K562 (cell line): Measurements from ENCODE around the gene ELOB. TPM values are rescaled to one million over a fixed set of nuclear protein-coding genes. Genes with fewer than 3 reads are reported as not detected.

Experiments
- ATAC-seq: fragments of 200-7000 bp; cut with Tn5 transposase; 3 replicates; pipeline ENCODE4 v1.9.1; 2020; ENCODE audit warnings: moderate library complexity
- BruUV-seq: library from RNA; stranded (reverse); fragments of 400-500 nt; replicated peaks from 2 replicates; lab custom pipeline; 2021; lab: Mats Ljungman, UMichigan
- CTCF ChIA-PET: fragments of 300-600 bp; formaldehyde crosslinking; extraction: SDS; loops from one replicate; lab custom pipeline; 2021; ENCODE audit warnings: low intra/inter-chr PET ratio; lab: Yijun Ruan, JAX
- POLR2A ChIA-PET: fragments of 300-600, 350-650 bp; sonication (Branson Sonifier 250); formaldehyde crosslinking; extraction: SDS; loops from one replicate; lab custom pipeline; 2021; ENCODE audit warnings: antibody characterized with exemption, inconsistent platforms; lab: Yijun Ruan, JAX
- DNase-seq, 4 experiments: peaks; one replicate each; pipeline versions ENCODE4 v3.0.0 to v3.0.0-alpha.2; 2011 to 2018; ENCODE audit warnings: low spot score in 3 of 4, mixed read lengths in 3 of 4; ENCODE audit errors: extremely low read depth in 1 of 4
- FAIRE-seq: peaks from 2 replicates; lab custom pipeline; 2011; peaks lifted over from hg19 to GRCh38; lab: Jason Lieb, UNC
- H2AFZ ChIP-seq: 2 replicates; pipeline ENCODE4 v1.6.0; 2011; ENCODE audit warnings: low read depth, low read length, control low read depth, inconsistent platforms
- H3K27ac ChIP-seq: fragments of 200-600 bp; 3 replicates; pipeline ENCODE4 v1.8.0; 2011; ENCODE audit warnings: low read depth, mild to moderate bottlenecking, control low read depth, inconsistent platforms, low read length, moderate library complexity, mixed read lengths; ENCODE audit errors: extremely low read depth
- H3K27me3 ChIP-seq, 2 experiments: fragments of 300-600 bp in 1 of 2; 2 replicates in 1 of 2; 3 replicates in 1 of 2; pipeline versions ENCODE4 v1.6.0 to v1.8.0; 2011; ENCODE audit warnings: inconsistent platforms in 2 of 2, low read length in 2 of 2, mild to moderate bottlenecking in 1 of 2, mixed read lengths in 1 of 2, moderate library complexity in 1 of 2; ENCODE audit not compliant: control insufficient read depth in 2 of 2, insufficient read depth in 2 of 2
- H3K36me3 ChIP-seq: fragments of 300-600 bp; 3 replicates; pipeline ENCODE4 v1.8.0; 2011; ENCODE audit warnings: mild to moderate bottlenecking, low read length, inconsistent platforms; ENCODE audit not compliant: control insufficient read depth, insufficient read depth
- H3K4me1 ChIP-seq, 2 experiments: fragments of 200-600 bp in 1 of 2; replicated peaks in 1 of 2; 2 replicates in 1 of 2; 3 replicates in 1 of 2; pipeline versions ENCODE4 v1.5.1 to v1.8.0; 2011; ENCODE audit warnings: inconsistent platforms in 2 of 2, low read length in 2 of 2, mild to moderate bottlenecking in 1 of 2, mixed read lengths in 1 of 2, moderate library complexity in 1 of 2; ENCODE audit not compliant: control insufficient read depth in 2 of 2, insufficient read depth in 2 of 2
- H3K4me2 ChIP-seq: 2 replicates; pipeline ENCODE4 v1.6.1; 2011; ENCODE audit warnings: low read length, control low read depth, inconsistent platforms, mixed read lengths; ENCODE audit not compliant: insufficient read depth
- H3K4me3 ChIP-seq: fragments of 200-600 bp; sonication (generic), shearing (Covaris generic); 2 replicates; pipeline ENCODE4 v1.5.1; 2016; ENCODE audit warnings: control low read depth, inconsistent platforms
- H3K79me2 ChIP-seq: fragments of 200-600 bp; 3 replicates; pipeline ENCODE4 v1.8.0; 2011; ENCODE audit warnings: low read length, inconsistent platforms; ENCODE audit not compliant: control insufficient read depth, insufficient read depth
- H3K9ac ChIP-seq, 2 experiments: 2 replicates each; pipeline versions ENCODE4 v1.6.0 to v1.6.1; 2011; ENCODE audit warnings: low read depth in 2 of 2, low read length in 2 of 2, control low read depth in 1 of 2, inconsistent platforms in 1 of 2, mild to moderate bottlenecking in 1 of 2, mixed read lengths in 1 of 2; ENCODE audit not compliant: insufficient read depth in 1 of 2
- H3K9me1 ChIP-seq: one replicate; pipeline ENCODE4 v1.6.0; 2011; ENCODE audit warnings: inconsistent platforms, mild to moderate bottlenecking, low read length, moderate library complexity; ENCODE audit not compliant: control insufficient read depth, insufficient read depth
- H3K9me3 ChIP-seq: replicated peaks from 2 replicates; pipeline ENCODE4 v1.5.1; 2011; ENCODE audit warnings: low read depth, low read length, inconsistent platforms; ENCODE audit not compliant: control insufficient read depth, insufficient read depth
- H4K20me1 ChIP-seq: replicated peaks from 2 replicates; pipeline ENCODE4 v1.6.1; 2011; ENCODE audit warnings: low read length, inconsistent platforms, mixed read lengths; ENCODE audit not compliant: control insufficient read depth, insufficient read depth
- CBX5 ChIP-seq: IDR thresholded peaks from 2 replicates; pipeline ENCODE4 v1.6.1; 2014; ENCODE audit warnings: low read depth, borderline replicate concordance
- CREB1 ChIP-seq, 2 experiments: sonication (generic) in 1 of 2; formaldehyde crosslinking in 1 of 2; IDR thresholded peaks; 2 replicates each; pipeline versions ENCODE4 v1.6.1 to v1.8.0; 2012 to 2022; ENCODE audit warnings: inconsistent platforms in 1 of 2, mild to moderate bottlenecking in 1 of 2, missing genetic modification reagents in 1 of 2, moderate library complexity in 1 of 2
- CTBP1 ChIP-seq: fragments of 450-650 bp; IDR thresholded peaks from 2 replicates; pipeline ENCODE4 v1.6.1; 2016; ENCODE audit warnings: borderline replicate concordance
- ETV5 ChIP-seq: sonication (generic); formaldehyde crosslinking; IDR thresholded peaks from 2 replicates; pipeline ENCODE4 v1.4.0; 2020; ENCODE audit warnings: low read depth, mild to moderate bottlenecking, missing genetic modification reagents
- PCBP1 ChIP-seq: fragments of 200-400 bp; formaldehyde crosslinking; IDR thresholded peaks from 2 replicates; pipeline ENCODE4 v1.6.1; 2018; ENCODE audit warnings: mild to moderate bottlenecking, low read depth, low read length; ENCODE audit not compliant: poor library complexity, severe bottlenecking
- POLR2AphosphoS2 ChIP-seq: IDR thresholded peaks from 2 replicates; pipeline ENCODE4 v1.6.1; 2012; ENCODE audit warnings: low read length, improper control_type of control experiment
- TEAD1 ChIP-seq, 2 experiments: fragments of 450-650 bp in 1 of 2; sonication (generic) in 1 of 2; formaldehyde crosslinking; IDR thresholded peaks; 2 replicates each; pipeline versions ENCODE4 v1.4.0 to v1.8.0; 2020 to 2022; ENCODE audit warnings: mild to moderate bottlenecking in 2 of 2, missing genetic modification reagents in 1 of 2
- YBX1 ChIP-seq: fragments of 450-650 bp; IDR thresholded peaks from 2 replicates; pipeline ENCODE4 v1.7.1; 2016; ENCODE audit warnings: mild to moderate bottlenecking
- ZBTB17 ChIP-seq: fragments of 450-650 bp; formaldehyde crosslinking; IDR thresholded peaks from 2 replicates; pipeline ENCODE4 v1.4.0; 2020; ENCODE audit warnings: mild to moderate bottlenecking
- ZC3H4 ChIP-seq: sonication (generic); formaldehyde crosslinking; IDR thresholded peaks from 2 replicates; pipeline ENCODE4 v1.9.0; 2021; ENCODE audit warnings: missing genetic modification reagents, borderline replicate concordance
- ZNF431 ChIP-seq: sonication (generic); formaldehyde crosslinking; IDR thresholded peaks from 2 replicates; pipeline ENCODE4 v1.8.0; 2022; ENCODE audit warnings: mild to moderate bottlenecking, missing genetic modification reagents
- ZNF75A ChIP-seq: fragments of 450-650 bp; formaldehyde crosslinking; IDR thresholded peaks from 2 replicates; pipeline ENCODE4 v1.4.0; 2020; ENCODE audit warnings: mild to moderate bottlenecking
- WGBS: fragments of 100-300 bp; shearing (Covaris generic); methylation state at CpG from one replicate; pipeline ENCODE4 v1.1.6; 2016; ENCODE audit warnings: low coverage, mixed read lengths; ENCODE audit not compliant: insufficient coverage; ENCODE audit errors: missing lambda C conversion rate; 5-methylcytosine and 5-hydroxymethylcytosine counted together
- in situ Hi-C: fragments of 300-500 bp; cut with MboI; formaldehyde crosslinking; loops from 4 replicates; pipeline ENCODE4 v1.15.0; 2018; ENCODE audit warnings: inconsistent platforms, mixed read lengths
- intact Hi-C: fragments of 100-400 bp; cut with micrococcal nuclease; formaldehyde crosslinking; loops from 2 replicates; pipeline ENCODE4 v1.14.2; 2022
- polyA plus RNA-seq, 8 experiments: library from polyadenylated mRNA; depleted of rRNA in 4 of 8; stranded (reverse) in 5 of 8; unstranded in 3 of 8; fragments of >200 nt; fragmentation: Nextera tagmentation in 2 of 8; fragmentation: Illumina TruSeq in 1 of 8; extraction: Ambion mirVana in 2 of 8; extraction: Trizol in 1 of 8; gene quantifications; 2 replicates each; pipeline versions ENCODE4 v1.2.1 to v1.2.3, GENCODE V29; 2011 to 2014; ENCODE audit warnings: inconsistent platforms in 1 of 8, missing spikeins in 1 of 8
- total RNA-seq, 7 experiments: library from RNA; depleted of rRNA in 6 of 7; stranded (reverse); fragments of >200 nt in 6 of 7; fragmentation: Illumina TruSeq in 2 of 7; extraction: Trizol in 2 of 7; gene quantifications; 2 replicates each; pipeline versions ENCODE4 v1.2.1 to v1.2.3, GENCODE V29; 2011 to 2021; ENCODE audit warnings: low replicate concordance in 1 of 7
- TF ChIP-seq, protein P1 (sequence below): sonication (generic); formaldehyde crosslinking; IDR thresholded peaks from 2 replicates; pipeline ENCODE4 v1.8.0; 2022; ENCODE audit warnings: missing genetic modification reagents, mild to moderate bottlenecking, borderline replicate concordance
- TF ChIP-seq, protein P2 (sequence below): fragments of 250-450 bp; sonication (Bioruptor Pico); IDR thresholded peaks from 2 replicates; pipeline ENCODE4 v1.6.1; 2021; ENCODE audit warnings: mild to moderate bottlenecking
- TF ChIP-seq, protein P3 (sequence below), 3 experiments: fragments of 200-800 bp in 1 of 3; sonication (Bioruptor generic) in 1 of 3; sonication (generic) in 1 of 3; formaldehyde crosslinking in 1 of 3; IDR thresholded peaks; 2 replicates each; pipeline versions ENCODE4 v1.6.1 to v1.8.0; 2016 to 2022; ENCODE audit warnings: mild to moderate bottlenecking in 2 of 3, missing compliant biosample characterization in 2 of 3, missing genetic modification characterization in 2 of 3, missing genetic modification reagents in 1 of 3

Gene ELOB
- total and polyA plus RNA-seq, 9 of the 15 experiments (the other 6 are each of a cell fraction or from before 2014, with no cell fraction given), result 63.2 to 791 (median 237) TPM

DNA sequence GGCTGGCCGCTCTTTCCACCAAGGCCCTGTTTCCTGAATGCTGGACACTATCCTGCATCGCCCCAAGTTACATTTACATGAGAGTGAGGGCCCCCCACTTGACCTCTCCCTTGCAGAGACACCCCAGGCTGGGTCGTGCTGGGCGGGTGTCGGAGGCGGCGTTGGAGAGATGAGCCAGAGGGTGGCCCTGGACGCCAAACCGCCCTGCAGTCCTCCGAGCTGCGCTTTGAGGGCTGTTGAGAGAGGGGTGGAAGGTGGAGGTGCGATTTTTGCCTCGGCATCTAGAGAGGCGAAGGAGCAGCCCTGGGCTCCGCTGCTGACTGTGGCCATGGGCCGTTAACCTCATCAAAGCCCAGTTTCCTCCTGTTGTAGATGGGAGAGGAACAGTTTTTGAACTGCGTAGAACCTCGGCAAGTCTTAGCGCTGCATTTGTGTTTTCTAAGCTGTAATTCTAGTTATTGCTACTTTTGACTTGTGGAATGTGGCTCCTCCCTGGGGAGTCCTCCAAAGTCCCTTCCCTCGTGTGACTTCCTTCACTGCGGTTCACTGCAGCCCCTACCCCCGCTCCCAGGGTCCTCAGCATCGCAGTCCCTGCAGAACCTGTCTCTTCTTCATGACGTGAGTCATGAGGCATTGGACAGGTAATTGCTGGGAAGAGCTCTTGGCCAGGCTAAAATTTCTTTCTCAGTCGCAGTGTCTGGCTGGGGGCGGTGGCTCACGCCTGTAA lies 986 bp upstream of the ELOB start:
- CTCF ChIA-PET, result no interaction called here
- peak overlapping the region; percentile 73 for H2AFZ ChIP-seq
- no peaks in the 10 kb centered on the region for H3K27me3 ChIP-seq
- peaks cover 36% of the 10 kb centered on the region for H3K36me3 ChIP-seq
- POLR2A ChIA-PET, result interaction anchor here (0.6 to 3.9 kb wide), 21 partner anchors 9 to 791 kb away, joined by 3 to 28 read pairs (median 5); partner anchors contain the start of genes PRSS33 and SRRM2
- no TSS peak for BruUV-seq
- FAIRE-seq (no peak), ATAC-seq (peak; percentile 61), DNase-seq (peak in 1 of 4 experiments; percentile 36)
- H3K27ac ChIP-seq, result peak overlapping the region; percentile 98
- in situ Hi-C loops (no loop called here), intact Hi-C loops (loop anchor here (5.0 kb wide), 1 partner anchor 39 kb away; the partner anchor contains the start of gene PRSS21)
- H4K20me1 ChIP-seq, result no peaks in the 10 kb centered on the region; the same call in 1 of the 2 replicates
- peak overlapping the region; percentile 99 to 100 for H3K9ac ChIP-seq
- H3K9me1 ChIP-seq, result no peaks in the 10 kb centered on the region
- H3K4me1 ChIP-seq, result peaks cover 10 to 36% of the 10 kb centered on the region in 2 experiments; a peak in 4 of 5 replicates
- no peaks in the 10 kb centered on the region for H3K9me3 ChIP-seq
- H3K4me2 ChIP-seq, result peak overlapping the region; percentile 93
- WGBS, result 15% methylated on average over 27 of the region's 27 CpGs
- peak overlapping the region; percentile 97 for H3K4me3 ChIP-seq
- peaks cover 37% of the 10 kb centered on the region for H3K79me2 ChIP-seq
- TF ChIP-seq, protein P1, sequence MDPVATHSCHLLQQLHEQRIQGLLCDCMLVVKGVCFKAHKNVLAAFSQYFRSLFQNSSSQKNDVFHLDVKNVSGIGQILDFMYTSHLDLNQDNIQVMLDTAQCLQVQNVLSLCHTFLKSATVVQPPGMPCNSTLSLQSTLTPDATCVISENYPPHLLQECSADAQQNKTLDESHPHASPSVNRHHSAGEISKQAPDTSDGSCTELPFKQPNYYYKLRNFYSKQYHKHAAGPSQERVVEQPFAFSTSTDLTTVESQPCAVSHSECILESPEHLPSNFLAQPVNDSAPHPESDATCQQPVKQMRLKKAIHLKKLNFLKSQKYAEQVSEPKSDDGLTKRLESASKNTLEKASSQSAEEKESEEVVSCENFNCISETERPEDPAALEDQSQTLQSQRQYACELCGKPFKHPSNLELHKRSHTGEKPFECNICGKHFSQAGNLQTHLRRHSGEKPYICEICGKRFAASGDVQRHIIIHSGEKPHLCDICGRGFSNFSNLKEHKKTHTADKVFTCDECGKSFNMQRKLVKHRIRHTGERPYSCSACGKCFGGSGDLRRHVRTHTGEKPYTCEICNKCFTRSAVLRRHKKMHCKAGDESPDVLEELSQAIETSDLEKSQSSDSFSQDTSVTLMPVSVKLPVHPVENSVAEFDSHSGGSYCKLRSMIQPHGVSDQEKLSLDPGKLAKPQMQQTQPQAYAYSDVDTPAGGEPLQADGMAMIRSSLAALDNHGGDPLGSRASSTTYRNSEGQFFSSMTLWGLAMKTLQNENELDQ (CRISPR knock-in tag), result 0 out of 2 replicates have a peak, but pooled peaks have one; percentile 8
- peak; percentile 89 for TF ChIP-seq ZC3H4 (CRISPR knock-in tag)
- TF ChIP-seq, protein P2, sequence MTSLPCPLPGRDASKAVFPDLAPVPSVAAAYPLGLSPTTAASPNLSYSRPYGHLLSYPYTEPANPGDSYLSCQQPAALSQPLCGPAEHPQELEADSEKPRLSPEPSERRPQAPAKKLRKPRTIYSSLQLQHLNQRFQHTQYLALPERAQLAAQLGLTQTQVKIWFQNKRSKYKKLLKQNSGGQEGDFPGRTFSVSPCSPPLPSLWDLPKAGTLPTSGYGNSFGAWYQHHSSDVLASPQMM (CRISPR knock-in tag), result no peak
- TF ChIP-seq CREB1 (IDR thresholded peaks at IDR 0.05), result no peak
- no peak for TF ChIP-seq CREB1 (CRISPR knock-in tag; IDR thresholded peaks at IDR 0.05)
- 0 out of 4 replicates have a peak, but pooled peaks of 1 of the 2 experiments have one; percentile 35 for TF ChIP-seq TEAD1 (CRISPR knock-in tag; IDR thresholded peaks at IDR 0.05)
- TF ChIP-seq CTBP1, result no peak; the same call in 1 of the 2 replicates
- no peak for TF ChIP-seq YBX1
- TF ChIP-seq CBX5, result no peak
- TF ChIP-seq, protein P3, sequence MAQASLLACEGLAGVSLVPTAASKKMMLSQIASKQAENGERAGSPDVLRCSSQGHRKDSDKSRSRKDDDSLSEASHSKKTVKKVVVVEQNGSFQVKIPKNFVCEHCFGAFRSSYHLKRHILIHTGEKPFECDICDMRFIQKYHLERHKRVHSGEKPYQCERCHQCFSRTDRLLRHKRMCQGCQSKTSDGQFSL (CRISPR knock-in tag; IDR thresholded peaks at IDR 0.05), result peak; percentile 72
- TF ChIP-seq, protein P3 (tag; IDR thresholded peaks at IDR 0.05), result no peak
- peak; percentile 13; the same call in 1 of the 2 replicates for TF ChIP-seq ZBTB17
- peak; percentile 10; the same call in 1 of the 2 replicates for TF ChIP-seq ETV5 (CRISPR knock-in tag)
- TF ChIP-seq ZNF75A (CRISPR knock-in tag), result 0 out of 2 replicates have a peak, but pooled peaks have one; percentile 27
- TF ChIP-seq ZNF431 (CRISPR knock-in tag), result 0 out of 2 replicates have a peak, but pooled peaks have one; percentile 27
- TF ChIP-seq POLR2AphosphoS2, result peak; percentile 39; the same call in 1 of the 2 replicates
- peak; percentile 2 for TF ChIP-seq PCBP1
